Activated T-cell treated with anti-CD3 and anti-CD28 coated beads, Interleukin-2, amount 50 U/mL, for 48 hours (primary cell): Measurements from ENCODE around the gene TNS3.
A peak's percentile ranks its signal among the peaks of the same experiment; 100 is the strongest.

Experiments
- DNase-seq, 2 experiments: peaks; one replicate each; pipeline ENCODE4 v3.0.0-alpha.2; 2020

Gene TNS3

GRCh38 chr7:47378728-47379395 is 203.0 kb downstream of the TNS3 start:
- DNase-seq, result no peak

- no peak for DNase-seq
Measured at GRCh38 chr7:47377741-47378140, 204.2 kb downstream of the TNS3 start.

GRCh38 chr7:47376991-47377616 is 204.8 kb downstream of the TNS3 start:
- DNase-seq, result no peak

- no peak for DNase-seq
Measured at GRCh38 chr7:47375121-47375938, 206.6 kb downstream of the TNS3 start.

GRCh38 chr7:47374538-47374937 is 207.4 kb downstream of the TNS3 start:
- DNase-seq, result no peak

- no peak for DNase-seq
Measured at GRCh38 chr7:47373871-47374451, 207.9 kb downstream of the TNS3 start.

- DNase-seq, result no peak
Measured at GRCh38 chr7:47371733-47372368, 210.1 kb downstream of the TNS3 start.

- no peak for DNase-seq
Measured at GRCh38 chr7:47371317-47371716, 210.6 kb downstream of the TNS3 start.

GRCh38 chr7:47370461-47371042 is 211.4 kb downstream of the TNS3 start:
- no peak for DNase-seq

GRCh38 chr7:47369736-47370135 is 212.2 kb downstream of the TNS3 start:
- DNase-seq, result no peak

GRCh38 chr7:47368190-47368812 is 213.6 kb downstream of the TNS3 start:
- no peak for DNase-seq

GRCh38 chr7:47367369-47367768 is 214.5 kb downstream of the TNS3 start:
- no peak for DNase-seq

GRCh38 chr7:47366960-47367359 is 215.0 kb downstream of the TNS3 start:
- DNase-seq, result no peak

GRCh38 chr7:47366211-47366610 is 215.7 kb downstream of the TNS3 start:
- no peak for DNase-seq

- no peak for DNase-seq
Measured at GRCh38 chr7:47362984-47363383, 218.9 kb downstream of the TNS3 start.

GRCh38 chr7:47361746-47362215 is 220.1 kb downstream of the TNS3 start:
- peak; percentile 61 to 69 for DNase-seq

- no peak for DNase-seq
Measured at GRCh38 chr7:47361236-47361635, 220.7 kb downstream of the TNS3 start.

GRCh38 chr7:47360301-47360900 is 221.5 kb downstream of the TNS3 start:
- DNase-seq, result no peak

- DNase-seq, result no peak
Measured at GRCh38 chr7:47358944-47359588, 222.8 kb downstream of the TNS3 start.

GRCh38 chr7:47358357-47358756 is 223.6 kb downstream of the TNS3 start:
- DNase-seq, result no peak

- no peak for DNase-seq
Measured at GRCh38 chr7:47357863-47358262, 224.0 kb downstream of the TNS3 start.
